Measurements from ENCODE around the gene NPTX1.

- TF ChIP-seq ARNT (IDR thresholded peaks at IDR 0.05) (no peak), CTBP1 (IDR thresholded peaks at IDR 0.05; ENCODE audit: borderline replicate concordance) (no peak), SUZ12 (IDR thresholded peaks at IDR 0.05) (no peak), TARDBP (IDR thresholded peaks at IDR 0.05) (no peak), BHLHE40 (IDR thresholded peaks at IDR 0.05; ENCODE audit: borderline replicate concordance) (no peak), LEF1 (IDR thresholded peaks at IDR 0.05; ENCODE audit: borderline replicate concordance) (no peak), ELF4 (IDR thresholded peaks at IDR 0.05) (no peak), SP1 (IDR thresholded peaks at IDR 0.05) (no peak), PKNOX1 (IDR thresholded peaks at IDR 0.05) (no peak), FOXA1 (IDR thresholded peaks at IDR 0.05) (no peak), FOXM1 (IDR thresholded peaks at IDR 0.05; ENCODE audit: borderline replicate concordance) (no peak), HDGF (IDR thresholded peaks at IDR 0.05; ENCODE audit: borderline replicate concordance) (no peak), FOXK2 (IDR thresholded peaks at IDR 0.05) (no peak), ZNF384 (IDR thresholded peaks at IDR 0.05) (no peak)
These were observed 33.7 kb upstream of the NPTX1 start for GRCh38 chr17:80510132-80510531.

All from HEK293T (cell line).